Measurements from ENCODE around the gene DDX54. TPM values are rescaled to one million over a fixed set of nuclear protein-coding genes. Genes with fewer than 3 reads are reported as not detected.
"Not testable (repeated sequence)": the region's sequence is repeated elsewhere in the genome, so short reads cannot be mapped to it uniquely, and the experiment has no call there.

The DDX54 gene
- total and polyA plus RNA-seq, 5 experiments from 2014 or later, result 17.9 to 81.8 (median 38.2) TPM

DNA sequence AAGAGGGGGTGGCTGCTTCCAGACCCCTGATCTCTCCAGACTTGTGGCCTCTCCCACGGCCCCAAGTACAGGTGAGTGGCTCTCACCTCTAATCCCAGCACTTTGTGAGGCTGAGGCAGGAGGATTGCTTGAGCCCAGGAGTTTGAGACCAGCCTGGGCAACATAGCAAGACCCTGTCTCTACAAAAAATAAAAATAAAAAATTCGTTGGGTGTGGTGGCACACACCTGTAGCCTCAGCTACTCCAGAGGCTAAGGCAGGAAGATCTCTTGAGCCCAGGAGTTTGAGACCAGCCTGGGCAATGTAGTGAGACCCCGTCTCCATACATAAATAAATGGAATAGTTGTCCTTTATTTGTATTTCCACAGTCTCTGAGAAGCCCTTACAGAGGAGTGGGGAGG is 43.6 kb downstream of the DDX54 start:
- H3K27me3 Mint-ChIP-seq, ATAC-seq, H3K36me3 Mint-ChIP-seq, DNase-seq, POLR2A ChIA-PET, H3K27ac Mint-ChIP-seq, H3K4me3 Mint-ChIP-seq, H3K9me3 Mint-ChIP-seq: not testable (repeated sequence)
- H3K4me1 Mint-ChIP-seq, result peaks cover 0 to 19% (median 2%) of the 10 kb centered on the region in 4 donors

DNA sequence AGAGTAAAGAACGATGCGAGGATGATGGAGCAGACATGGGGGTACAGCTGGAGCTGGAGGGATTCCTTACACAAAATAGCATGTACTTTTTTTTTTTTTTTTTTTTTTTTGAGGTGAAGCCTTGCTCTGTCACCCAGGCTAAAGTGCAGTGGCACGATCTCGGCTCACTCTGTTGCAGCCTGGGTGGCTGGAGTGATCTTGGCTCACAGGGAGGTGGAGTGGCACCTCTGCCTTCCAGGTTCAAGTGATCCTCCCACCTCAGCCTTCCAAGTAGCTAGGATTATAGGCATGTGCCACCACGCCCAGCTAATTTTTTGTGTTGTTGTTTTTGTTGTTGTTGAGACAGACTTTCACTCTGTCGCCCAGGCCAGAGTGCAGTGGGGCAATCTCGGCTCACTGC is 44.6 kb downstream of the DDX54 start:
- ATAC-seq (no peak), DNase-seq (peak in 1 of 10 donors; percentile 21)
- Mint-ChIP-seq H3K36me3 (no peaks in the 10 kb centered on the region), H3K4me3 (no peak overlapping the region), H3K9me3 (no peaks in the 10 kb centered on the region), H3K27me3 (peaks cover 0 to 9% (median 0%) of the 10 kb centered on the region in 5 donors), H3K4me1 (peaks cover 8 to 29% (median 11%) of the 10 kb centered on the region in 4 donors), H3K27ac (no peak overlapping the region)
- POLR2A ChIA-PET, result no interaction called here

DNA sequence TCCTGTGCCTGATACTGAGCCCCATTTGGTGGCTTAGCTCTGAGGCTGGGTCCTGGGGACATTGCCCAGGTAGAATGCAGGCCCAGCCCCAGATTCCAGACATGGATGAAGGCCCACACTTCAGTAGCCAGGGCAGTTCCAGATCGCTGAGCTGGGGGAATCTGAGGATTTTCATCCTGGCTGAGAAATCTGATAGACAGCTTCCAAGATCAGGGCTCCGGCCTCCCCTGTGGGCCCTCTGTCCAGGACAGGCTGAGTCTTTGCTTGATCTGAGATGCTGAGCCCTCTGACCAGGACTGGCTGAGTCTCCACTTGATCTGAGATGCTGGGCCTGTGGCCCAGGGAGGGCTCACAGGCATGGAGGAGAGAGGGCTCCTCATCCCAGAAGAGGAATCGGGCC is 46.5 kb downstream of the DDX54 start:
- Mint-ChIP-seq H3K4me1 (peaks cover 11 to 33% (median 17%) of the 10 kb centered on the region in 4 donors), H3K9me3 (no peaks in the 10 kb centered on the region), H3K36me3 (no peaks in the 10 kb centered on the region), H3K27me3 (peaks cover 0 to 9% (median 0%) of the 10 kb centered on the region in 5 donors), H3K4me3 (no peak overlapping the region), H3K27ac (no peak overlapping the region)
- ATAC-seq, result no peak
- POLR2A ChIA-PET, result no interaction called here
- no peak for DNase-seq

DNA sequence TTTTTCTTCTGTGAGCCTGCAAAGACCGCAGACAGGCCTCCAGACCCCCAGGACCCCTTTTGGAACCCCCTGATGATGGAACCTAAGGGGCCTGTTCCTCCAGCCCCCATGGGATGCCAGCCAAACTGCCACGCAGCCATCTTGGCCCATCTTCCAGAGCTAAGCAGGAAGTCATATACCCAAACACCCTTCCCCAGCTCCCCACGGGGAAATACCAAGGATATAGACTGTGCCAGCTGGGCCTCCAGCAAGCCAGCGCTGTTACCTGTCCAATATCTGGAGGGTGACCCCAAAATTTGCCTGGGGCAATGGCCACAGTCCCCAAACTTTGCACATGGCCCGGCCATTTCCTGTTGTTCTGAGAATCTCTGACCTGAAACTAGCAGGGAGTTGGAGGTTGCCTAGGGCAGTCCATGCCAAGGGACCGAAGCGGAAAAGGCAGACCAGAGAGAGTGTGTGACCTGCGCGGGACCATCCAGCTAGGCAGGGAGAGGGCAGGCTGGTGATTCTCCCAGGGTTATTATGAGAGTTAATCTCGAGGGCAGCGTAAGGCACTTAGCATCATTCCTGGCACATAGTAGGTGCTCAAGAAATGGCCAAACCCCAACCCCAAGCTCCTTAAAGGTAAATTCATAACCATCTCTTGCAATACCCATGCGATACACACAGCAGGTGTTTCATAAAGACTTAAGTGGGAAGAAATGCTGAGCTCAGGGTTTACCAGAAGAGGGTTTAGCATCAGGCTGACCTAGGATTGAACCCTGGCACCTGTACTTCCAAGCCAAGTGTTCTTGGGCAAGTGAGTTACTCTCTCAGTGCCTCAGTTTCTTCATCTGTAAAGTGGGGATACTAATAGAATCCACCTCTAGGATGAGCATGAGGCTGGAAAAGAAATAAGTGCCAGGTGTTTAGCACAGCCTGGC is 47.2 kb downstream of the DDX54 start:
- Mint-ChIP-seq H3K27me3 (peaks cover 0 to 9% (median 0%) of the 10 kb centered on the region in 5 donors), H3K27ac (no peak overlapping the region), H3K4me3 (no peak overlapping the region), H3K4me1 (peaks cover 11 to 30% (median 17%) of the 10 kb centered on the region in 4 donors), H3K36me3 (no peaks in the 10 kb centered on the region), H3K9me3 (no peaks in the 10 kb centered on the region)
- POLR2A ChIA-PET, result no interaction called here
- no peak for ATAC-seq
- DNase-seq, result no peak

DNA sequence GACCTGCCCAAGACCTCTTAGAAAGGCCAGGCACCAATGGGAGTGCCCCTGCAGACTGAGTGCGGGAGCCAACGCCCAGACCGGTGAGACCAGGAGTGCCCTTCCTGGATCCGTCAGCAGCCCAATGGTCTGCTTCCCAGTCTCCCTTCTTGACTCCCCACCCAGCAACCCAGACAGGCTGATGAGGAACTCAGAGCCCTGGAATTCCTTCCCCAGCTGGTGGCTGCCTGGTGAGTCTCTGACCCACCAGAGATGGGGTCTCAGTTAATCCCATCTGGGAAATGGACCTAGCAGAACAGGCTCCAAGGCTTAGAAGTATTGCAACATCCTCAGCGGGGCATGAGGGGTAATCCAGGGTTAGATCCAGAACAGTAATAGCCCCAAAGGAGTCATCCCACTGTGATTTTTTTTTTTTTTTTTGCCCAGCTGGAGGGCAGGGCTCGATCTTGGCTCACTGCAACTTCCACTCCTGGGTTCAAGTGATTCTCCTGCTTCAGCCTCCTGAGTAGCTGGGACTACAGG is 48.2 kb downstream of the DDX54 start:
- Mint-ChIP-seq H3K27me3 (peaks cover 0 to 9% (median 0%) of the 10 kb centered on the region in 5 donors), H3K36me3 (no peaks in the 10 kb centered on the region), H3K9me3 (no peaks in the 10 kb centered on the region), H3K27ac (peak overlapping the region in 2 of 10 donors; percentile 6 to 28), H3K4me1 (peaks cover 11 to 21% (median 17%) of the 10 kb centered on the region in 4 donors), H3K4me3 (peak overlapping the region in 5 of 10 donors; percentile 24 to 86 (median 46))
- POLR2A ChIA-PET, result no interaction called here
- DNase-seq (no peak), ATAC-seq (no peak)

DNA sequence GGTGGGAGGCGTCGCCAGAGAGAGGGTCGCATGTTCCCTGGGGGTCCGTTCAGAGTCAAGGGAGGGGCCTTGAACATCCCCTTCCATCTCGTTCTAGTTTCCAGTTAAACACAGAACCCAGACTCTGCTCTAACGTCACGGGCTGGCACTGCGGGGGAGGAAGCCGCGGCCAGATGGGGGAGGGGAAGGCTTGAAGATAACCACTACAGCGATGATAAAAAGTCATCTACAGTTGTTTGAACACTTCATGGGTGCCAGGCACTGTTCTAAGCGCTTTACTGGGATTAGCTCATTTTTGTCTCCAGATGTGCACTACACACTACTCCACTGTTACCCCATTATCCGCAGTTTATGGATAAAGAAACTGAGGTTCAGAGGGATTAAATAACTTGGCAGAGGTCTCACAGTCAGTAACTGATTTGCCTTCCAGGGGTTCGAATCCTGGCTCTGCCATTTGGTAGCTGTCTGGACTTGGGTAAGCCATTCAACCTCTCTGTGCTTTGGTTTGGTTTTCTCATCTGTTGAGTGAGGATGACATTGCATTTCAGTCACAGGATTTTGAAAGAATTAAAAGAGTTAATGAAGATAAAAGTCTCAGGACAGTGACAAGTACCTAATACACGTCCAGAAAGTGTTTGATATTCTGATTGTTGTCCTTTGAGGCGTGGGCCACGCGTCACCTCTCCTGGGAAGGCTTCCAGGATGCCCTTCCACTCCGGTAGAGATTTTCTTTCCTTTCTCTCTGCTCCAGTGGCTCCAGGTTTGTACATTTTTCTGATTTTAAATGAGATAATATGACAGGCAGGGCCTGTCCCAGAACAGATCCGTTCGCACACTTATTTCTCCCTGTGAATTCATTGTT is 48.9 kb downstream of the DDX54 start:
- H3K27me3 Mint-ChIP-seq, result peaks cover 0 to 9% (median 0%) of the 10 kb centered on the region in 5 donors
- DNase-seq, result peak; percentile 24 to 80 (median 60)
- ATAC-seq, result peak; percentile 68 to 81
- POLR2A ChIA-PET, result no interaction called here
- H3K27ac Mint-ChIP-seq, result peak overlapping the region in 9 of 10 donors; percentile 25 to 94 (median 90)
- peak overlapping the region; percentile 70 to 89 (median 81) for H3K4me3 Mint-ChIP-seq
- no peaks in the 10 kb centered on the region for H3K36me3 Mint-ChIP-seq
- H3K9me3 Mint-ChIP-seq, result no peaks in the 10 kb centered on the region
- H3K4me1 Mint-ChIP-seq, result peaks cover 11 to 20% (median 17%) of the 10 kb centered on the region in 4 donors

DNA sequence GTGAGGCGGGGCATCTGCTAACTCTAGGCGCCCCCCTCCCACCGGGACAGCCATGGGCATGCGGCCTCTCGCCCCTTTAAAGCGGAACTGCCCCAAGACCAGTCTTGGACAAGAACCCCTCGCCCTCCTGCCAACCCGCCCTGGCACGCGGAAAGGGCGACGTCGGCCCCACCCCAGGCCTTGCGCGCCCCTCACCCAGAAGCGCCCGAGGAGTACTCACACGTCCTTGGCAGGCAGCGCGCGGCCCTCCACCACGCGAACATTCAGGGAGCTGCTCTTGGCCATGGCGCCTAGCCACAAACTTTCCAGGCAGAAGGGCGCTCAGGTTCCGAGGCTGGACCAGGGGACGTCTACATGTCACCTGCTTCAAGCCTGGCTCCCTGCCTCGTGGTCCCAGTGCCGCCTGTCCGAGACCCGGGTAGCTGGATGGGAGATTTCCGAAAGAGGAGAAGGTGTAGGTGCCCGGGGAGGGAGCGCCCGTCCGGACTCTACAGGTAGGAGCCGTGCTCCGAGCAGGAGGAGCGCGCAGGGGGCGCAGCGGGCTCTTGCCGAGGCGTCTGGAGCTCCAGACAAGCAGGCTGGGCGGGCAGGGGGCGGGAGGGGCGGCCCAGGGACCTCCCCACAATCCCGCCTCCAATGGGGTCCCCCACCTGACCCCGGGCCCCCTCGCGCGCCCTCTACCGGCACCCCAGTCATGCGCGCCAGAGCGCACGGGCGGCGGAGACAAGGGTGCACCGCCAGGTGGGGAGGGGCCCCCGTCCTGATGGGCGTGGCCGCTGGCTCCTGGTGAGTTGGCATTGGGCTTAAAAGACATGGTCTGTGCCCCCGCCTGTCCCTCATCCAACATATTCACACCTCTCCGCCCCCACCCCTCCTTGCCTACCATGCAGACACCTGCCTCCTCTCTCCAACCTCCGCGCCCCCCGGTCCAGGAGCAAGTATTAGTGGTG is 49.8 kb downstream of the DDX54 start, which contains the start of gene RASAL1:
Gene RASAL1, minus strand, starts transcription at position 584 of the 950 bp plus-strand sequence. Its CDS starts 299 bp downstream, at position 285.
- H3K36me3 Mint-ChIP-seq, result no peaks in the 10 kb centered on the region
- peaks cover 12 to 24% (median 17%) of the 10 kb centered on the region in 4 donors for H3K4me1 Mint-ChIP-seq
- peak; percentile 50 to 81 (median 72) for DNase-seq
- ATAC-seq, result peak; percentile 88 to 92
- H3K27ac Mint-ChIP-seq, result peak within 1 kb of the TSS in 9 of 10 donors; percentile 25 to 94 (median 90)
- peak within 1 kb of the TSS; percentile 70 to 89 (median 81) for H3K4me3 Mint-ChIP-seq
- H3K9me3 Mint-ChIP-seq, result no peaks in the 10 kb centered on the region
- POLR2A ChIA-PET, result interaction anchor here (1.4 kb wide), 1 partner anchor 12 kb away, joined by 3 read pairs; no protein-coding TSS in a partner anchor
- peaks cover 0 to 9% (median 0%) of the 10 kb centered on the region in 5 donors for H3K27me3 Mint-ChIP-seq

DNA sequence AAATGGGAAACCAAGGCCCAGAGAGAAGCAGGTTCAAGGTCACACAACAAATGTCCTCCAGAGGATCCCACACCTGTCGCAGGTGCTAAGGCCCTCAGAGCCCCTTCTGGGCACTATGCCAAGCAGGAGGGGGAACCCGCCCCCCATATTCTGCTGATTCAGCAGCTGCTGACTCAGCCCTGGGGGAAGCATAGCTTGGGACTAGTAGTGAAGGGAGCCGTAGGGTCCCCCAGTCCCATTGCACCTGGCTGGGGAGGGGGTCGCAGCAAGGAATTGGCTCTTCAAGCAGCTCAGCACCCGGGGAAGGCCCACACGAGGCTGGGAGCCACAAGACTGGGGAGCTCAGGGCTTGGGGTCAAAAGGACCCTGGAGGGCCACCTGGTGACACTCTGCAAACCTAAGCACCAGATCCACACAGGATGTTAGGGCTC is 50.7 kb downstream of the DDX54 start:
- H3K4me3 Mint-ChIP-seq, result peak overlapping the region in 9 of 10 donors; percentile 18 to 89 (median 54)
- DNase-seq (no peak), ATAC-seq (no peak)
- H3K27ac Mint-ChIP-seq, result peak overlapping the region in 1 of 10 donors; percentile 16
- POLR2A ChIA-PET, result interaction anchor here (1.4 kb wide), 1 partner anchor 11 kb away, joined by 3 read pairs; no protein-coding TSS in a partner anchor
- no peaks in the 10 kb centered on the region for H3K9me3 Mint-ChIP-seq
- peaks cover 0 to 9% (median 0%) of the 10 kb centered on the region in 5 donors for H3K27me3 Mint-ChIP-seq
- peaks cover 12 to 30% (median 19%) of the 10 kb centered on the region in 4 donors for H3K4me1 Mint-ChIP-seq
- H3K36me3 Mint-ChIP-seq, result no peaks in the 10 kb centered on the region

DNA sequence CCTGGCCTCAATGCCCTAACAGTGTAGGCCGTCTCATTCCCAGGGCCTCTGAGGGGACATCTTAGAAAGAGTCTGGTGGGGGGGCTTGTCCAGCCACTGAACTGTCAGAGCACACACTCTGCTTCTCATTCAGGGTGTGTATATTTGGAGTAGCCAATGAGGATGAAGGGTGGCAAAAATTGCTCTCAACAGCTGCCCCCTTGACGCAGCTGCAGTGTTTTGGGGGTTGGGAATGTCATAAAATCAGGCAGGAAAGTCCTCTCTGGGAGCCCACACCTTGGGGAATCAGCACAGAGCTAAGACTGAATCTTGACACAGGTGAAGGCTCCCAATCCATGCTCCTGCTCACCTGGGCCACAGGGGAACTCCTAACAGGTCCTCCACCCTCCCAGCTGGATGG is 51.2 kb downstream of the DDX54 start:
- Mint-ChIP-seq H3K4me3 (no peak overlapping the region), H3K36me3 (no peaks in the 10 kb centered on the region), H3K27ac (peak overlapping the region in 1 of 10 donors; percentile 29), H3K9me3 (no peaks in the 10 kb centered on the region), H3K4me1 (peaks cover 12 to 35% (median 21%) of the 10 kb centered on the region in 4 donors), H3K27me3 (peaks cover 0 to 9% (median 0%) of the 10 kb centered on the region in 5 donors)
- DNase-seq (no peak), ATAC-seq (no peak)
- POLR2A ChIA-PET, result interaction anchor here (1.4 kb wide), 1 partner anchor 11 kb away, joined by 3 read pairs; no protein-coding TSS in a partner anchor

DNA sequence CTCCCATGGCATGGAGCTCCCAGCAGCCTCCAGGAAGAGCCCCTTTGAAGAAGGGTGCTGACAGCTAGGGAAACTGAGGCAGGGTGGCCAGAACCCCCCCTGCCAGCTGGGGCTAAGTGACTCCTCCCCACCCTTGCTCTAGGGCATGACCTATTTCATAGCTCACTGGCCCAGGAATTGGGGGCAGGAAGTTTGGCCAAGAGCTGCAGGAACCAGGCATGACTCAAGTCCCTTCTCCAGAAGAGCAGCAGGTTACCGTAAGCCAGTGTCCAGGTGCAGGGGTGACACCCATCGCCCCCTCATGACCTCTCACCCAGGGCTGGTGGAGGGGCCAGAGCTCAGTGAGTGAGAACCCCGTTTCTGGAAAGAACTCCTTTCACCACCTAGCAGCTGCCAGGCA is 51.6 kb downstream of the DDX54 start:
- H3K9me3 Mint-ChIP-seq, result no peaks in the 10 kb centered on the region
- ATAC-seq (no peak), DNase-seq (no peak)
- no peaks in the 10 kb centered on the region for H3K36me3 Mint-ChIP-seq
- no peak overlapping the region for H3K4me3 Mint-ChIP-seq
- peaks cover 12 to 38% (median 21%) of the 10 kb centered on the region in 4 donors for H3K4me1 Mint-ChIP-seq
- H3K27me3 Mint-ChIP-seq, result peaks cover 0 to 9% (median 0%) of the 10 kb centered on the region in 5 donors
- no peak overlapping the region for H3K27ac Mint-ChIP-seq
- POLR2A ChIA-PET, result interaction anchor here (1.4 kb wide), 1 partner anchor 10 kb away, joined by 3 read pairs; no protein-coding TSS in a partner anchor

DNA sequence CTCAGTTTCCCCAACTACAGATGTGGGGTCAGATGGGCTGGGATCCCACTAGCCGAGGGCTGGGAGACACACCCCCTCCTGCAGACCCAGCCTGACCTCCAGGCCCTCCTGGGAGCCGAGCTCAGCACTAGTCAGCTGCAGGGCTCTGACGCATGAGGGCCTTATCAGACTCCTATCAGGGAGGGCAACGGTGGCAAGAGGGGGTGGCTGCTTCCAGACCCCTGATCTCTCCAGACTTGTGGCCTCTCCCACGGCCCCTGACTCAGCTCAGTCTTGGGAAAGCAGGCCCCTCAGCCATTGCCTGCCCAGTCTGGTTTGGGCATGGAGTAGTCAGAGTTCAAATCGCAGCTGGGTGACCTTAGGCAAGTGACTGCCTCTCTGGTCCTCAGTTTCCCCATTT is 52.2 kb downstream of the DDX54 start:
- Mint-ChIP-seq H3K4me1 (peaks cover 12 to 39% (median 21%) of the 10 kb centered on the region in 4 donors), H3K27ac (peak overlapping the region in 1 of 10 donors; percentile 63), H3K36me3 (no peaks in the 10 kb centered on the region), H3K4me3 (no peak overlapping the region), H3K9me3 (no peaks in the 10 kb centered on the region), H3K27me3 (peaks cover 0 to 9% (median 0%) of the 10 kb centered on the region in 5 donors)
- POLR2A ChIA-PET, result no interaction called here
- no peak for DNase-seq
- no peak for ATAC-seq

Measured in naive thymus-derived CD8-positive, alpha-beta T cell (primary cell).